Measurements from ENCODE around the gene FOXK2. TPM values are rescaled to one million over a fixed set of nuclear protein-coding genes. Genes with fewer than 3 reads are reported as not detected.
"Not testable (repeated sequence)": the region's sequence is repeated elsewhere in the genome, so short reads cannot be mapped to it uniquely, and the experiment has no call there.

FOXK2 gene
- total and polyA plus RNA-seq, 2 experiments from 2014 or later = 30.2 to 37.7 TPM

- no peak overlapping the region for H2AFZ ChIP-seq
- no peak for TF ChIP-seq EZH2 (IDR thresholded peaks at IDR 0.05; ENCODE audit: borderline replicate concordance)
- no peak for TF ChIP-seq CTCF (IDR thresholded peaks at IDR 0.05; ENCODE audit: poor library complexity)
- TF ChIP-seq EZH2phosphoT487 (IDR thresholded peaks at IDR 0.05; ENCODE audit: low read depth, severe bottlenecking, unreplicated experiment) = no peak
- no peak overlapping the region for H3K4me2 ChIP-seq
- WGBS (ENCODE audit: low lambda C conversion rate, missing lambda C conversion rate) = 95% methylated on average over 28 of the region's 28 CpGs
- no peaks in the 10 kb centered on the region for H3K9me2 ChIP-seq (replicated peaks; ENCODE audit: insufficient read depth)
- no peaks in the 10 kb centered on the region for H4K20me1 ChIP-seq (ENCODE audit: insufficient read depth, poor library complexity, severe bottlenecking)
- H3K4me1 ChIP-seq (ENCODE audit: insufficient read depth) = no peaks in the 10 kb centered on the region
- no peak overlapping the region for H3K27ac ChIP-seq
- H3K79me2 ChIP-seq = peaks cover 19% of the 10 kb centered on the region
- no peaks in the 10 kb centered on the region for H3K36me3 ChIP-seq (replicated peaks; ENCODE audit: insufficient read depth, low read depth)
- H3K4me3 ChIP-seq = no peak overlapping the region
- H3K9me3 ChIP-seq (ENCODE audit: low read depth) = no peaks in the 10 kb centered on the region
- DNase-seq (ENCODE audit: low spot score) = no peak
- no peaks in the 10 kb centered on the region for H3K27me3 ChIP-seq
Measured at GRCh38 chr17:82583720-82584234, 64.2 kb downstream of the FOXK2 start.

- not testable (repeated sequence) for H3K4me2 ChIP-seq; H4K20me1 ChIP-seq (ENCODE audit: insufficient read depth, poor library complexity, severe bottlenecking); H3K36me3 ChIP-seq (replicated peaks; ENCODE audit: insufficient read depth, low read depth); H3K27me3 ChIP-seq; H3K4me1 ChIP-seq (ENCODE audit: insufficient read depth); H3K9me3 ChIP-seq (ENCODE audit: low read depth); H3K4me3 ChIP-seq; H3K27ac ChIP-seq; H3K9me2 ChIP-seq (replicated peaks; ENCODE audit: insufficient read depth); H2AFZ ChIP-seq
- over 99% methylated on average over 15 of the region's 23 CpGs for WGBS (ENCODE audit: low lambda C conversion rate, missing lambda C conversion rate)
- peak; percentile 70 for DNase-seq (ENCODE audit: low spot score)
- H3K79me2 ChIP-seq = peaks cover 15% of the 10 kb centered on the region
Measured at GRCh38 chr17:82585935-82586575, 66.5 kb downstream of the FOXK2 start.

GRCh38 chr17:82586576-82587233, 67.2 kb downstream of the FOXK2 start:
- H3K9me2 ChIP-seq (replicated peaks; ENCODE audit: insufficient read depth) = no peaks in the 10 kb centered on the region
- peaks cover 15% of the 10 kb centered on the region for H3K79me2 ChIP-seq
- DNase-seq (ENCODE audit: low spot score) = no peak
- no peak overlapping the region for H2AFZ ChIP-seq
- H3K27me3 ChIP-seq = no peaks in the 10 kb centered on the region
- H3K4me1 ChIP-seq (ENCODE audit: insufficient read depth) = peaks cover 1% of the 10 kb centered on the region
- H3K36me3 ChIP-seq (replicated peaks; ENCODE audit: insufficient read depth, low read depth) = no peaks in the 10 kb centered on the region
- no peak overlapping the region for H3K4me2 ChIP-seq
- H3K9me3 ChIP-seq (ENCODE audit: low read depth) = no peaks in the 10 kb centered on the region
- H3K27ac ChIP-seq = no peak overlapping the region
- WGBS (ENCODE audit: low lambda C conversion rate, missing lambda C conversion rate) = 95% methylated on average over 20 of the region's 21 CpGs
- H3K4me3 ChIP-seq = no peak overlapping the region
- TF ChIP-seq CTCF (IDR thresholded peaks at IDR 0.05; ENCODE audit: poor library complexity) = no peak
- no peak for TF ChIP-seq EZH2 (IDR thresholded peaks at IDR 0.05; ENCODE audit: borderline replicate concordance)
- TF ChIP-seq EZH2phosphoT487 (IDR thresholded peaks at IDR 0.05; ENCODE audit: low read depth, severe bottlenecking, unreplicated experiment) = no peak
- no peaks in the 10 kb centered on the region for H4K20me1 ChIP-seq (ENCODE audit: insufficient read depth, poor library complexity, severe bottlenecking)
